Natural killer cell (primary cell): ENCODE measurements around the gene MXD1. TPM values are rescaled to one million over a fixed set of nuclear protein-coding genes. Genes with fewer than 3 reads are reported as not detected.

Source experiments
- ATAC-seq, 3 donors: fragments of 150-1000 bp in 2 of 3; fragments of 200-7000 bp in 1 of 3; cut with Tn5 transposase; 1 replicate in 1 of 3; 2 replicates in 2 of 3; pipeline ENCODE4 v1.10.0; 2021; ENCODE audit warnings: mild to moderate bottlenecking in 2 of 3, moderate library complexity in 2 of 3
- DNase-seq, 2 donors: peaks; one replicate each; pipeline versions ENCODE4 v3.0.0 to v3.0.0-alpha.2; 2013 to 2021; ENCODE audit warnings: mixed read lengths in 1 of 2
- H3K27ac ChIP-seq: one replicate; pipeline ENCODE4 v1.5.1; 2013; ENCODE audit warnings: mild to moderate bottlenecking, low read length
- H3K27me3 ChIP-seq: one replicate; pipeline ENCODE4 v1.6.1; 2013; ENCODE audit warnings: low read length; ENCODE audit not compliant: control insufficient read depth, insufficient read depth
- H3K36me3 ChIP-seq: one replicate; pipeline ENCODE4 v1.6.1; 2013; ENCODE audit warnings: low read length; ENCODE audit not compliant: control insufficient read depth, insufficient read depth
- H3K4me1 ChIP-seq: one replicate; pipeline ENCODE4 v1.6.1; 2013; ENCODE audit warnings: low read length; ENCODE audit not compliant: control insufficient read depth, insufficient read depth
- H3K4me3 ChIP-seq: one replicate; pipeline ENCODE4 v1.5.1; 2013; ENCODE audit warnings: low read length
- H3K9me3 ChIP-seq: one replicate; pipeline ENCODE4 v1.6.1; 2013; ENCODE audit warnings: low read length; ENCODE audit not compliant: control insufficient read depth, insufficient read depth
- H3K27ac Mint-ChIP-seq, 2 donors: one replicate each; pipeline ENCODE4 v1.8.0; 2022; ENCODE audit warnings: mild to moderate bottlenecking in 2 of 2, mixed read lengths in 2 of 2, moderate library complexity in 1 of 2
- H3K27me3 Mint-ChIP-seq, 2 donors: one replicate each; pipeline ENCODE4 v1.8.0; 2022; ENCODE audit warnings: low read depth in 2 of 2, mixed read lengths in 2 of 2
- H3K36me3 Mint-ChIP-seq: one replicate; pipeline ENCODE4 v1.8.0; 2022; ENCODE audit warnings: mixed read lengths
- H3K4me1 Mint-ChIP-seq, 2 donors: one replicate each; pipeline ENCODE4 v1.8.0; 2022; ENCODE audit warnings: mixed read lengths in 2 of 2
- H3K4me3 Mint-ChIP-seq: one replicate; pipeline ENCODE4 v1.8.0; 2022; ENCODE audit warnings: mild to moderate bottlenecking, moderate library complexity, mixed read lengths
- H3K9me3 Mint-ChIP-seq, 2 donors: one replicate each; pipeline ENCODE4 v1.8.0; 2022; ENCODE audit warnings: mixed read lengths in 2 of 2
- CTCF ChIP-seq: fragments of 200-600 bp; IDR thresholded peaks from one replicate; pipeline ENCODE4 v1.8.0; 2022; ENCODE audit warnings: antibody characterized with exemption
- WGBS: methylation state at CpG from one replicate; pipeline ENCODE4 v1.1.7; 2013; ENCODE audit warnings: missing lambda C conversion rate; ENCODE audit not compliant: insufficient coverage; 5-methylcytosine and 5-hydroxymethylcytosine counted together
- intact Hi-C: fragments of 100-400 bp; cut with micrococcal nuclease; formaldehyde crosslinking; loops from one replicate; pipeline ENCODE4 v1.14.2; 2022
- total RNA-seq, 4 donors: library from RNA; stranded (reverse); fragments of 120-200 nt in 1 of 4; gene quantifications; one replicate each; pipeline versions ENCODE4 v1.2.3 to v1.2.4, GENCODE V29; 2013 to 2022

Gene MXD1
- total RNA-seq, 3 donors from 2014 or later (not counting 1 experiment from before 2014, with no cell fraction given): 63.0 to 165 (median 112) TPM

GRCh38 chr2:69902213-69902922, 12.5 kb upstream of the MXD1 start:
- Histone ChIP-seq H3K4me3 (peak overlapping the region; percentile 13), H3K27ac (peak overlapping the region; percentile 47), H3K4me1 (peaks cover 14% of the 10 kb centered on the region), H3K36me3 (peaks cover 56% of the 10 kb centered on the region), H3K9me3 (no peaks in the 10 kb centered on the region), H3K27me3 (no peaks in the 10 kb centered on the region)
- Mint-ChIP-seq H3K9me3 (no peaks in the 10 kb centered on the region), H3K4me3 (peak overlapping the region; percentile 82), H3K27me3 (no peaks in the 10 kb centered on the region), H3K36me3 (peaks cover 16% of the 10 kb centered on the region), H3K4me1 (peaks cover 25% of the 10 kb centered on the region in 2 donors), H3K27ac (peak overlapping the region; percentile 72 to 89)
- no peak for TF ChIP-seq CTCF
- WGBS: 19% methylated on average over 7 of the region's 8 CpGs
- intact Hi-C loops: no loop called here
- ATAC-seq (peak; percentile 29 to 61 (median 40)), DNase-seq (peak in 1 of 2 donors; percentile 40)

- intact Hi-C loops: no loop called here
- Mint-ChIP-seq H3K27me3 (no peaks in the 10 kb centered on the region), H3K9me3 (no peaks in the 10 kb centered on the region), H3K4me1 (peaks cover 11 to 17% of the 10 kb centered on the region in 2 donors), H3K27ac (no peak overlapping the region), H3K4me3 (no peak overlapping the region), H3K36me3 (peaks cover 11% of the 10 kb centered on the region)
- no peak overlapping the region for H3K4me3 ChIP-seq
- H3K36me3 ChIP-seq: peaks cover 57% of the 10 kb centered on the region
- DNase-seq: no peak
- ATAC-seq: no peak
- no peak overlapping the region for H3K27ac ChIP-seq
- peaks cover 8% of the 10 kb centered on the region for H3K4me1 ChIP-seq
- TF ChIP-seq CTCF: no peak
- H3K9me3 ChIP-seq: no peaks in the 10 kb centered on the region
- no peaks in the 10 kb centered on the region for H3K27me3 ChIP-seq
These were observed 7.7 kb upstream of the MXD1 start for GRCh38 chr2:69907216-69907615.

GRCh38 chr2:69911985-69912563, 2.8 kb upstream of the MXD1 start:
- 25% methylated on average over 1 of the region's 2 CpGs for WGBS
- Mint-ChIP-seq H3K4me3 (peak overlapping the region; percentile 71), H3K4me1 (peaks cover 11 to 19% of the 10 kb centered on the region in 2 donors), H3K9me3 (no peaks in the 10 kb centered on the region), H3K36me3 (peaks cover 4% of the 10 kb centered on the region), H3K27me3 (no peaks in the 10 kb centered on the region), H3K27ac (peak overlapping the region; percentile 82 to 91)
- Histone ChIP-seq H3K27me3 (no peaks in the 10 kb centered on the region), H3K4me3 (no peak overlapping the region), H3K36me3 (peaks cover 34% of the 10 kb centered on the region), H3K4me1 (peaks cover 13% of the 10 kb centered on the region), H3K27ac (peak overlapping the region; percentile 1), H3K9me3 (no peaks in the 10 kb centered on the region)
- no peak for ATAC-seq
- intact Hi-C loops: loop anchor here (5.0 kb wide), 2 partner anchors 390 to 705 kb away; partner anchors contain the start of gene FAM136A
- peak in 1 of 2 donors; percentile 80 for DNase-seq
- peak; percentile 83 for TF ChIP-seq CTCF
